PC-9 (cell line): Measurements from ENCODE around the gene LUZP1. TPM values are rescaled to one million over a fixed set of nuclear protein-coding genes. Genes with fewer than 3 reads are reported as not detected.

Experiments
- BruUV-seq: library from RNA; stranded (reverse); fragments of 400-500 nt; replicated peaks from 2 replicates; lab custom pipeline; 2021; lab: Mats Ljungman, UMichigan
- CTCF ChIA-PET: fragments of 300-600 bp; sonication (Branson Sonifier 250); formaldehyde crosslinking; loops from one replicate; lab custom pipeline; 2022; ENCODE audit warnings: antibody characterized with exemption; lab: Charles Lee
- POLR2A ChIA-PET: fragments of 300-600 bp; sonication (Branson Sonifier 250); formaldehyde crosslinking; loops from one replicate; lab custom pipeline; 2022; ENCODE audit warnings: antibody characterized with exemption; ENCODE audit not compliant: unreplicated experiment; lab: Charles Lee
- DNase-seq, 2 experiments: peaks; one replicate each; pipeline versions ENCODE4 v3.0.0 to v3.0.0-alpha.2; 2015 to 2022; ENCODE audit warnings: mixed read lengths in 1 of 2
- H2AFZ ChIP-seq: fragments of 200-600 bp; sonication (generic); 2 replicates; pipeline ENCODE4 v1.8.1; 2017; ENCODE audit warnings: antibody characterized with exemption
- H3F3A ChIP-seq: fragments of 200-600 bp; sonication (generic); 2 replicates; pipeline ENCODE4 v1.8.1; 2017; ENCODE audit warnings: antibody characterized with exemption, mild to moderate bottlenecking, low read depth; ENCODE audit not compliant: insufficient read depth
- H3K27ac ChIP-seq: fragments of 200-600 bp; sonication (generic); 2 replicates; pipeline ENCODE4 v1.6.1; 2016; ENCODE audit warnings: mixed run types
- H3K27me3 ChIP-seq: fragments of 200-600 bp; sonication (generic); 2 replicates; pipeline ENCODE4 v1.6.1; 2016; ENCODE audit warnings: low read depth, mixed run types; ENCODE audit not compliant: insufficient read depth
- H3K36me3 ChIP-seq: fragments of 200-600 bp; sonication (generic); 2 replicates; pipeline ENCODE4 v1.6.1; 2016; ENCODE audit warnings: low read depth, mixed run types
- H3K4me1 ChIP-seq: fragments of 200-600 bp; sonication (generic); replicated peaks from 2 replicates; pipeline ENCODE4 v1.6.1; 2016; ENCODE audit warnings: mixed run types; ENCODE audit not compliant: insufficient read depth
- H3K4me2 ChIP-seq: fragments of 200-600 bp; sonication (generic); 2 replicates; pipeline ENCODE4 v1.6.1; 2017; ENCODE audit warnings: mixed run types
- H3K4me3 ChIP-seq: fragments of 200-600 bp; sonication (generic); 2 replicates; pipeline ENCODE4 v1.6.1; 2016; ENCODE audit warnings: mixed run types
- H3K79me2 ChIP-seq: fragments of 200-600 bp; sonication (generic); 2 replicates; pipeline ENCODE4 v1.6.1; 2017; ENCODE audit warnings: low read depth, mixed run types
- H3K9me2 ChIP-seq: fragments of 200-600 bp; sonication (generic); 2 replicates; pipeline ENCODE4 v1.8.1; 2017; ENCODE audit warnings: mild to moderate bottlenecking; ENCODE audit not compliant: insufficient read depth
- H3K9me3 ChIP-seq: fragments of 200-600 bp; sonication (generic); 2 replicates; pipeline ENCODE4 v1.8.1; 2016; ENCODE audit warnings: low read depth; ENCODE audit not compliant: insufficient read depth
- H4K20me1 ChIP-seq: fragments of 200-600 bp; sonication (generic); 2 replicates; pipeline ENCODE4 v1.8.1; 2017; ENCODE audit not compliant: insufficient read depth
- EZH2 ChIP-seq: fragments of 200-600 bp; sonication (generic); IDR thresholded peaks from 2 replicates; pipeline ENCODE4 v1.8.0; 2017; ENCODE audit warnings: antibody characterized with exemption, low read depth
- intact Hi-C: fragments of 100-400 bp; cut with micrococcal nuclease; formaldehyde crosslinking; loops from one replicate; pipeline ENCODE4 v1.10.0; 2022; ENCODE audit not compliant: unreplicated experiment
- total RNA-seq: library from RNA; stranded (reverse); gene quantifications from 2 replicates; pipeline ENCODE4 v1.2.3, GENCODE V29; 2021
- TF ChIP-seq, protein P1 (sequence below): fragments of 200-600 bp; sonication (generic); conservative IDR thresholded peaks from 2 replicates; pipeline ENCODE4 v1.6.1; 2017; ENCODE audit warnings: mixed run types, antibody characterized with exemption, mild to moderate bottlenecking, moderate library complexity

LUZP1 gene
- total RNA-seq, 1 experiment from 2014 or later: 35.0 TPM

DNA sequence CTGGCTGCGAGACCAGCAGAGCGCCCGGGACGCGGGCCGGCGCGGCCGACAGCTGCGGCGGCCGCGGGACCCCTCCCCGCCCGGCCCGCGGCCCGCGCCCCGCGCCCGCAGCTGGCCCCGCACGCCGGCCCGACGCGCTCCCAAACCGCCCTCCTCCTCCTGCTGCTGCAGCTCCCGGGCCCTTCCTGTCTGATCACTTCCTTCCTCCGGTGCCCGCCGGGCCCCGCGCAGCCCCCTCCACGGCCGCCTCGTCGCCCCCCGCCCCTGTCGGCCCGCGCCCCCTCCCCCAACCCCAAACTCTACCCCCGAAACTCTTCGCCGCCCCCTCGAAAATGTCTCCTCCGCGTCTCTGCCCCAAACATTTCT, 594 bp downstream of the LUZP1 start:
- Histone ChIP-seq H3K36me3 (no peaks in the 10 kb centered on the region), H3K27me3 (no peaks in the 10 kb centered on the region), H3K79me2 (peaks cover 47% of the 10 kb centered on the region), H3K9me2 (no peaks in the 10 kb centered on the region), H3F3A (no peaks in the 10 kb centered on the region), H2AFZ (no peak overlapping the region), H3K27ac (peak overlapping the region; percentile 58), H3K9me3 (no peaks in the 10 kb centered on the region), H4K20me1 (peaks cover 18% of the 10 kb centered on the region), H3K4me3 (peak overlapping the region; percentile 75), H3K4me2 (peak overlapping the region; percentile 64), H3K4me1 (peaks cover 6% of the 10 kb centered on the region)
- ChIA-PET POLR2A (no interaction called here), CTCF (no interaction called here)
- no TSS peak for BruUV-seq
- intact Hi-C loops: loop anchor here (5.0 kb wide), 1 partner anchor 66 kb away; no protein-coding TSS in a partner anchor
- no peak for DNase-seq
- TF ChIP-seq, protein P1, sequence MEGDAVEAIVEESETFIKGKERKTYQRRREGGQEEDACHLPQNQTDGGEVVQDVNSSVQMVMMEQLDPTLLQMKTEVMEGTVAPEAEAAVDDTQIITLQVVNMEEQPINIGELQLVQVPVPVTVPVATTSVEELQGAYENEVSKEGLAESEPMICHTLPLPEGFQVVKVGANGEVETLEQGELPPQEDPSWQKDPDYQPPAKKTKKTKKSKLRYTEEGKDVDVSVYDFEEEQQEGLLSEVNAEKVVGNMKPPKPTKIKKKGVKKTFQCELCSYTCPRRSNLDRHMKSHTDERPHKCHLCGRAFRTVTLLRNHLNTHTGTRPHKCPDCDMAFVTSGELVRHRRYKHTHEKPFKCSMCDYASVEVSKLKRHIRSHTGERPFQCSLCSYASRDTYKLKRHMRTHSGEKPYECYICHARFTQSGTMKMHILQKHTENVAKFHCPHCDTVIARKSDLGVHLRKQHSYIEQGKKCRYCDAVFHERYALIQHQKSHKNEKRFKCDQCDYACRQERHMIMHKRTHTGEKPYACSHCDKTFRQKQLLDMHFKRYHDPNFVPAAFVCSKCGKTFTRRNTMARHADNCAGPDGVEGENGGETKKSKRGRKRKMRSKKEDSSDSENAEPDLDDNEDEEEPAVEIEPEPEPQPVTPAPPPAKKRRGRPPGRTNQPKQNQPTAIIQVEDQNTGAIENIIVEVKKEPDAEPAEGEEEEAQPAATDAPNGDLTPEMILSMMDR: no peak
- TF ChIP-seq EZH2: no peak

DNA sequence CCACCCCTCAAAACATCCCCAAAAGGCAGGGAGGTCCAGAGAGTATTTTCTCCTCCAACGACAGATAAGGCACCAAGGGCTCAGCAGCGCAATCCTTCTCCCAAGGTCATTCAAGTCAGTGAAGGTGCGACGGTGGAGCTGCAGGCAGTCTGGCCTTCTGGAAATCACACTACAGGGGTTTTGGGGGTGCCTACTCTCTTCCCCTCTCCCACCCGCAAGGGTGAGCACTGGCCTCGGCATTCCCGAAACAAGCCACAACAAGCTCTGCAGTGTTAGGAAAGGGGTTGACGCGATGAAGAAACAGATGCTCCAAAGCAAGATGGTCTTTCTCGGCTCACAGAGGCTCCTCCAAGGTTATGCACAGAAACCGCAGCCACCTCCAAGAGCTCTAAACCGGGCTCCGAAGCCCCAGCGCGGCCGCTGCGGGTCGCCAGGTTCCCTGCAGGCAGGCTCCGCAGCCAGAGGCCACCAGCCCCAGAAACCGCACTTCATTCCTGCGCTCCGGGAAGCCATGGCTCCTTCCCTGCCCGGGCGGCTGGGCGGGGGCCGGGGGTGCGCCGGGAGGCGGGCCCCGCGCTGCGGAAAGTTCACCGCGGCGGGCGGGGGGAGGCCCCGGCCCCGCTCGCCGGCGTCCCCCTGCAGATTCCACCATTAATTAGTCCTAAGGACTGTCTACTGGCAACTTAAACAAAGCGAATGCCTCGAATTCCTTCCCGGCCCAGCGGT, 1.1 kb downstream of the LUZP1 start:
- peaks cover 18% of the 10 kb centered on the region for H4K20me1 ChIP-seq
- no peaks in the 10 kb centered on the region for H3K9me2 ChIP-seq
- no TSS peak for BruUV-seq
- peak overlapping the region; percentile 75 for H3K4me3 ChIP-seq
- H3K9me3 ChIP-seq: no peaks in the 10 kb centered on the region
- intact Hi-C loops: loop anchor here (5.0 kb wide), 1 partner anchor 65 kb away; no protein-coding TSS in a partner anchor
- H3K4me2 ChIP-seq: peak overlapping the region; percentile 83
- no peak overlapping the region for H2AFZ ChIP-seq
- H3K36me3 ChIP-seq: no peaks in the 10 kb centered on the region
- H3F3A ChIP-seq: no peaks in the 10 kb centered on the region
- no peak for TF ChIP-seq EZH2
- TF ChIP-seq, protein P1: no peak
- H3K27ac ChIP-seq: 0 out of 2 replicates have a peak overlapping the region, but pooled peaks have one; percentile 24
- CTCF ChIA-PET: interaction anchor here (0.6 kb wide), 1 partner anchor 30 kb away, joined by 6 read pairs; no protein-coding TSS in a partner anchor
- H3K27me3 ChIP-seq: no peaks in the 10 kb centered on the region
- H3K4me1 ChIP-seq: peaks cover 6% of the 10 kb centered on the region
- DNase-seq: peak in 1 of 2 experiments; percentile 61
- peaks cover 52% of the 10 kb centered on the region for H3K79me2 ChIP-seq
- POLR2A ChIA-PET: interaction anchor here (0.6 to 0.7 kb wide), 2 partner anchors 45 to 65 kb away, joined by 3 to 11 read pairs; no protein-coding TSS in a partner anchor

DNA sequence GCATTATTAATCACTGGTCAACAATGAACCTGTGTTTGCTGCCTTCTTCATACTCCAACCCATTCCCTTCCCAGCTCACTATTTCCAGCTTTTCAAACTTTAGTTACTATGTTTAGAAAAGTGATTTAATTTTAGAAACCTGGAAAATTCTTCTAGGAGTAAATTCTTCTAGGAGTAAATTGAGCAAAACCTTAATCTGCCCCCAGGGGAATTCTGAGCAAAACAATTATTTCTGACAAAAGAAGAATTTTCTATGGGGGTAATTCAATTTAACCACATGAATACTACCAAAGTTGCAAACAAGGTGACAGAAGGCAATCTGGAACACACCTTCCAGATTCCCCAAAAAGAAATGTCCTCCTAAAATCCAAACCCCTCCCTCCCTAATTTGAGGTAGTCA, 1.8 kb downstream of the LUZP1 start:
- Histone ChIP-seq H3F3A (no peaks in the 10 kb centered on the region), H3K27me3 (no peaks in the 10 kb centered on the region), H3K4me2 (peak overlapping the region; percentile 83), H2AFZ (no peak overlapping the region), H3K4me1 (peaks cover 6% of the 10 kb centered on the region), H3K36me3 (no peaks in the 10 kb centered on the region), H3K27ac (no peak overlapping the region), H3K4me3 (peak overlapping the region; percentile 75; the same call in 1 of the 2 replicates), H4K20me1 (peaks cover 18% of the 10 kb centered on the region), H3K9me2 (no peaks in the 10 kb centered on the region), H3K79me2 (peaks cover 59% of the 10 kb centered on the region), H3K9me3 (no peaks in the 10 kb centered on the region)
- no peak for TF ChIP-seq EZH2
- TF ChIP-seq, protein P1: no peak
- ChIA-PET POLR2A (interaction anchor here (0.6 to 0.7 kb wide), 3 partner anchors 44 to 68 kb away, joined by 3 to 11 read pairs (median 11); no protein-coding TSS in a partner anchor), CTCF (interaction anchor here (0.6 kb wide), 1 partner anchor 31 kb away, joined by 6 read pairs; no protein-coding TSS in a partner anchor)
- no peak for DNase-seq
- intact Hi-C loops: loop anchor here (5.0 kb wide), 1 partner anchor 65 kb away; no protein-coding TSS in a partner anchor
- BruUV-seq: no TSS peak
